ENCODE measurements around the gene GLIS2.

Gene GLIS2

DNA sequence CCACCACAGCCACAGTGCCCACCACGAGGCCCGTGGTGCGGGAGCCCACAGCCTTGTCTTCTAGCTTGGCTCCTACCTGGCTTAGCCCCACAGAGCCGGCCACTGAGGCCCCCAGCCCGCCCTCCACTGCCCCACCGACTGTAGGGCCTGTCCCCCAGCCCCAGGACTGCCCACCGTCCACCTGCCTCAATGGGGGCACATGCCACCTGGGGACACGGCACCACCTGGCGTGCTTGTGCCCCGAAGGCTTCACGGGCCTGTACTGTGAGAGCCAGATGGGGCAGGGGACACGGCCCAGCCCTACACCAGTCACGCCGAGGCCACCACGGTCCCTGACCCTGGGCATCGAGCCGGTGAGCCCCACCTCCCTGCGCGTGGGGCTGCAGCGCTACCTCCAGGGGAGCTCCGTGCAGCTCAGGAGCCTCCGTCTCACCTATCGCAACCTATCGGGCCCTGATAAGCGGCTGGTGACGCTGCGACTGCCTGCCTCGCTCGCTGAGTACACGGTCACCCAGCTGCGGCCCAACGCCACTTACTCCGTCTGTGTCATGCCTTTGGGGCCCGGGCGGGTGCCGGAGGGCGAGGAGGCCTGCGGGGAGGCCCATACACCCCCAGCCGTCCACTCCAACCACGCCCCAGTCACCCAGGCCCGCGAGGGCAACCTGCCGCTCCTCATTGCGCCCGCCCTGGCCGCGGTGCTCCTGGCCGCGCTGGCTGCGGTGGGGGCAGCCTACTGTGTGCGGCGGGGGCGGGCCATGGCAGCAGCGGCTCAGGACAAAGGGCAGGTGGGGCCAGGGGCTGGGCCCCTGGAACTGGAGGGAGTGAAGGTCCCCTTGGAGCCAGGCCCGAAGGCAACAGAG is 66.3 kb downstream of the GLIS2 start:
- H3K9me3 ChIP-seq (ENCODE audit: control insufficient read depth, insufficient read depth, low read depth, low read length), result no peaks in the 10 kb centered on the region
- ChIA-PET POLR2A (no interaction called here), CTCF (no interaction called here)
- H3K36me3 ChIP-seq (ENCODE audit: control insufficient read depth in 2 of 2, insufficient read depth in 1 of 2, low read length in 2 of 2), result peaks cover 0 to 35% of the 10 kb centered on the region in 2 experiments; a peak in 1 of 3 replicates
- no peak overlapping the region for H3K4me3 ChIP-seq (ENCODE audit: low read depth, low read length)
- TF ChIP-seq, protein P1, sequence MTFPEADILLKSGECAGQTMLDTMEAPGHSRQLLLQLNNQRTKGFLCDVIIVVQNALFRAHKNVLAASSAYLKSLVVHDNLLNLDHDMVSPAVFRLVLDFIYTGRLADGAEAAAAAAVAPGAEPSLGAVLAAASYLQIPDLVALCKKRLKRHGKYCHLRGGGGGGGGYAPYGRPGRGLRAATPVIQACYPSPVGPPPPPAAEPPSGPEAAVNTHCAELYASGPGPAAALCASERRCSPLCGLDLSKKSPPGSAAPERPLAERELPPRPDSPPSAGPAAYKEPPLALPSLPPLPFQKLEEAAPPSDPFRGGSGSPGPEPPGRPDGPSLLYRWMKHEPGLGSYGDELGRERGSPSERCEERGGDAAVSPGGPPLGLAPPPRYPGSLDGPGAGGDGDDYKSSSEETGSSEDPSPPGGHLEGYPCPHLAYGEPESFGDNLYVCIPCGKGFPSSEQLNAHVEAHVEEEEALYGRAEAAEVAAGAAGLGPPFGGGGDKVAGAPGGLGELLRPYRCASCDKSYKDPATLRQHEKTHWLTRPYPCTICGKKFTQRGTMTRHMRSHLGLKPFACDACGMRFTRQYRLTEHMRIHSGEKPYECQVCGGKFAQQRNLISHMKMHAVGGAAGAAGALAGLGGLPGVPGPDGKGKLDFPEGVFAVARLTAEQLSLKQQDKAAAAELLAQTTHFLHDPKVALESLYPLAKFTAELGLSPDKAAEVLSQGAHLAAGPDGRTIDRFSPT (tag by site-specific recombination; IDR thresholded peaks at IDR 0.05), result peak; percentile 48; the same call in 1 of the 2 replicates
- TF ChIP-seq GLI2 (tag by site-specific recombination; IDR thresholded peaks at IDR 0.05; ENCODE audit: borderline replicate concordance, low read depth) (no peak), ZNF664 (tag by site-specific recombination; IDR thresholded peaks at IDR 0.05) (no peak), ZSCAN30 (tag by site-specific recombination; IDR thresholded peaks at IDR 0.05) (no peak), ZNF292 (tag by site-specific recombination; IDR thresholded peaks at IDR 0.05; ENCODE audit: borderline replicate concordance, low read depth) (no peak)
- no peaks in the 10 kb centered on the region for H3K4me1 ChIP-seq (ENCODE audit: control insufficient read depth, insufficient read depth, low read length)
- H3K27ac ChIP-seq (ENCODE audit: extremely low read depth, low read depth, low read length), result no peak overlapping the region

DNA sequence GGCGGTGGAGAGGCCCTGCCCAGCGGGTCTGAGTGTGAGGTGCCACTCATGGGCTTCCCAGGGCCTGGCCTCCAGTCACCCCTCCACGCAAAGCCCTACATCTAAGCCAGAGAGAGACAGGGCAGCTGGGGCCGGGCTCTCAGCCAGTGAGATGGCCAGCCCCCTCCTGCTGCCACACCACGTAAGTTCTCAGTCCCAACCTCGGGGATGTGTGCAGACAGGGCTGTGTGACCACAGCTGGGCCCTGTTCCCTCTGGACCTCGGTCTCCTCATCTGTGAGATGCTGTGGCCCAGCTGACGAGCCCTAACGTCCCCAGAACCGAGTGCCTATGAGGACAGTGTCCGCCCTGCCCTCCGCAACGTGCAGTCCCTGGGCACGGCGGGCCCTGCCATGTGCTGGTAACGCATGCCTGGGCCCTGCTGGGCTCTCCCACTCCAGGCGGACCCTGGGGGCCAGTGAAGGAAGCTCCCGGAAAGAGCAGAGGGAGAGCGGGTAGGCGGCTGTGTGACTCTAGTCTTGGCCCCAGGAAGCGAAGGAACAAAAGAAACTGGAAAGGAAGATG is 67.0 kb downstream of the GLIS2 start:
- H3K27ac ChIP-seq (ENCODE audit: extremely low read depth, low read depth, low read length), result no peak overlapping the region
- CTCF ChIA-PET, result interaction anchor here (0.6 kb wide), 1 partner anchor 28 kb away, joined by 4 read pairs; no protein-coding TSS in a partner anchor
- H3K9me3 ChIP-seq (ENCODE audit: control insufficient read depth, insufficient read depth, low read depth, low read length), result no peaks in the 10 kb centered on the region
- no peak overlapping the region for H3K4me3 ChIP-seq (ENCODE audit: low read depth, low read length)
- POLR2A ChIA-PET, result no interaction called here
- 0 out of 2 replicates have a peak, but pooled peaks have one; percentile 2 for TF ChIP-seq SP2 (tag by site-specific recombination; IDR thresholded peaks at IDR 0.05)
- no peak for TF ChIP-seq ZNF2 (tag by site-specific recombination; IDR thresholded peaks at IDR 0.05)
- H3K36me3 ChIP-seq (ENCODE audit: control insufficient read depth in 2 of 2, insufficient read depth in 1 of 2, low read length in 2 of 2), result peaks cover 0 to 40% of the 10 kb centered on the region in 2 experiments; a peak in 1 of 3 replicates
- no peaks in the 10 kb centered on the region for H3K4me1 ChIP-seq (ENCODE audit: control insufficient read depth, insufficient read depth, low read length)

DNA sequence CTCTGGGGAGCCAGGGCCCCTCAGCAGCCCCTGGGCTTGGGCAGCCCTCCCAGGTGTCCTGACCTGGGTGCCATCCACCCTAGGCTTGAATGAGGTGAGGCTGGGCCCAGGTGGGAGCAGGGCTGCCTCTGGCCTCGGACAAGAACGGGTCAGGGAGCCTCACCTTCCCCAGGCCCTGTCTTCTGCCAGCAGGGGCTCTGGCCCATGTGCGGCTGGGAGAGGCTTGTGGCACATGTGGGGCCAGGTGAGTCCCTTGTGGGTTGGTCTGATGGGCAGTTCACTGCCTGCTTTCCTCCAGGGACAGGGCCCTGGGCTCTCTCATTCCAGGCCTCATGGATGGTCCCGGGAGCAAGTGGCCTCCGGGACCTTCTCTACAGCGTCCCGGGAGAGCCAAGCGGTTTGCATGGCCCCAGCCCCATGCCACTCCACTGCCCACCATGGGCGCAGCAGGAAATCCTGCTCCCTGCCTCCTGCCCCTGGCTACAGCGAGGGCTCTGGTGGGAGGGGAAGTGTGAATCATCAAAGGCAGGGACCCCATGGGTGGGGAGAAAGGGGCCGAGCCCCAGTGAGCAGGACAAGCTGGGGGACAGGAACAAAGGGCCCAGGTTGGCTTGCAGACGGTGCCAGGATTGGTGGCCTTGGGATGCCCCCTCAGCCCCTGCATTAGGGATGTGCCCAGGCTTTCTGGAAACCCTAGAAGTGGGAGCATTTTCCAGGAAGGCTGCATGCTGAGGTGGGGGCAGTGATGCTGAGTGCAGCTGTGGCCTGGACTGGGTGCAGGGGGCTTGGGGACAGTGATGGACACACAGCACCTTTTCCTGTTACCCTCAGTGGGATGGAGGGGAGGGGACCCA is 68.0 kb downstream of the GLIS2 start:
- no peaks in the 10 kb centered on the region for H3K4me1 ChIP-seq (ENCODE audit: control insufficient read depth, insufficient read depth, low read length)
- TF ChIP-seq RBAK (tag by site-specific recombination; IDR thresholded peaks at IDR 0.05) (no peak), ZNF624 (tag by site-specific recombination; IDR thresholded peaks at IDR 0.05) (no peak), ZNF433 (tag by site-specific recombination; IDR thresholded peaks at IDR 0.05; ENCODE audit: low read depth) (no peak), BCL11A (tag by site-specific recombination; IDR thresholded peaks at IDR 0.05; ENCODE audit: low read depth) (no peak), ZNF701 (tag by site-specific recombination; IDR thresholded peaks at IDR 0.05) (no peak), WT1 (tag by site-specific recombination; IDR thresholded peaks at IDR 0.05) (no peak)
- TF ChIP-seq, protein P2, sequence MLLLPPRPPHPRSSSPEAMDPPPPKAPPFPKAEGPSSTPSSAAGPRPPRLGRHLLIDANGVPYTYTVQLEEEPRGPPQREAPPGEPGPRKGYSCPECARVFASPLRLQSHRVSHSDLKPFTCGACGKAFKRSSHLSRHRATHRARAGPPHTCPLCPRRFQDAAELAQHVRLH (tag by site-specific recombination; IDR thresholded peaks at IDR 0.05), result no peak
- TF ChIP-seq, protein P3, sequence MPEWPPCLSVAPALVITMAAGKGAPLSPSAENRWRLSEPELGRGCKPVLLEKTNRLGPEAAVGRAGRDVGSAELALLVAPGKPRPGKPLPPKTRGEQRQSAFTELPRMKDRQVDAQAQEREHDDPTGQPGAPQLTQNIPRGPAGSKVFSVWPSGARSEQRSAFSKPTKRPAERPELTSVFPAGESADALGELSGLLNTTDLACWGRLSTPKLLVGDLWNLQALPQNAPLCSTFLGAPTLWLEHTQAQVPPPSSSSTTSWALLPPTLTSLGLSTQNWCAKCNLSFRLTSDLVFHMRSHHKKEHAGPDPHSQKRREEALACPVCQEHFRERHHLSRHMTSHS (tag by site-specific recombination; IDR thresholded peaks at IDR 0.05), result no peak
- TF ChIP-seq, protein P4, sequence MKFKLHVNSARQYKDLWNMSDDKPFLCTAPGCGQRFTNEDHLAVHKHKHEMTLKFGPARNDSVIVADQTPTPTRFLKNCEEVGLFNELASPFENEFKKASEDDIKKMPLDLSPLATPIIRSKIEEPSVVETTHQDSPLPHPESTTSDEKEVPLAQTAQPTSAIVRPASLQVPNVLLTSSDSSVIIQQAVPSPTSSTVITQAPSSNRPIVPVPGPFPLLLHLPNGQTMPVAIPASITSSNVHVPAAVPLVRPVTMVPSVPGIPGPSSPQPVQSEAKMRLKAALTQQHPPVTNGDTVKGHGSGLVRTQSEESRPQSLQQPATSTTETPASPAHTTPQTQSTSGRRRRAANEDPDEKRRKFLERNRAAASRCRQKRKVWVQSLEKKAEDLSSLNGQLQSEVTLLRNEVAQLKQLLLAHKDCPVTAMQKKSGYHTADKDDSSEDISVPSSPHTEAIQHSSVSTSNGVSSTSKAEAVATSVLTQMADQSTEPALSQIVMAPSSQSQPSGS (tag by site-specific recombination; IDR thresholded peaks at IDR 0.05; ENCODE audit: low read depth), result no peak
- ChIA-PET CTCF (no interaction called here), POLR2A (no interaction called here)
- H3K27ac ChIP-seq (ENCODE audit: extremely low read depth, low read depth, low read length), result no peak overlapping the region
- no peak overlapping the region for H3K4me3 ChIP-seq (ENCODE audit: low read depth, low read length)
- no peaks in the 10 kb centered on the region for H3K9me3 ChIP-seq (ENCODE audit: control insufficient read depth, insufficient read depth, low read depth, low read length)
- H3K36me3 ChIP-seq (ENCODE audit: control insufficient read depth in 2 of 2, insufficient read depth in 1 of 2, low read length in 2 of 2), result peaks cover 0 to 45% of the 10 kb centered on the region in 2 experiments; a peak in 1 of 3 replicates
